DMS114 treated with DMSO at 0.1 percent for 48 hours (cell line): Measurements from ENCODE around the gene CFC1B.
"Not testable (repeated sequence)": the region's sequence is repeated elsewhere in the genome, so short reads cannot be mapped to it uniquely, and the experiment has no call there.

Experiments used
- DNase-seq: peaks from one replicate; lab custom pipeline; 2025; ENCODE audit not compliant: unreplicated experiment; lab: John Stamatoyannopoulos, UW

The CFC1B gene

GRCh38 chr2:130556441-130556840 lies 35.4 kb downstream of the CFC1B start:
- DNase-seq: not testable (repeated sequence)

- DNase-seq: not testable (repeated sequence)
These were observed 45.1 kb downstream of the CFC1B start for GRCh38 chr2:130566165-130566564.

- DNase-seq: not testable (repeated sequence)
These were observed 50.9 kb downstream of the CFC1B start for GRCh38 chr2:130571929-130572328.

- DNase-seq: not testable (repeated sequence)
These were observed 53.2 kb downstream of the CFC1B start for GRCh38 chr2:130574230-130574629.

GRCh38 chr2:130576209-130576784 lies 55.3 kb downstream of the CFC1B start:
- not testable (repeated sequence) for DNase-seq

- not testable (repeated sequence) for DNase-seq
These were observed 56.5 kb downstream of the CFC1B start for GRCh38 chr2:130577559-130577958.
